Measurements from ENCODE around the gene SMG7.

Gene SMG7

GRCh38 chr1:183553331-183553730 lies 81.0 kb downstream of the SMG7 start:
- TF ChIP-seq CTCF (conservative IDR thresholded peaks at IDR 0.05; ENCODE audit: low read depth, low read length), result no peak
- H3K4me3 ChIP-seq (ENCODE audit: low read length), result no peak overlapping the region
- no peak for DNase-seq (ENCODE audit: low read depth)

- no peak for TF ChIP-seq CTCF (conservative IDR thresholded peaks at IDR 0.05; ENCODE audit: low read depth, low read length)
- no peak overlapping the region for H3K4me3 ChIP-seq (ENCODE audit: low read length)
- DNase-seq (ENCODE audit: low read depth), result no peak
Observed at GRCh38 chr1:183553764-183554163, 81.5 kb downstream of the SMG7 start.

GRCh38 chr1:183554577-183554976 lies 82.3 kb downstream of the SMG7 start:
- no peak for TF ChIP-seq CTCF (conservative IDR thresholded peaks at IDR 0.05; ENCODE audit: low read depth, low read length)
- H3K4me3 ChIP-seq (ENCODE audit: low read length), result no peak overlapping the region
- no peak for DNase-seq (ENCODE audit: low read depth)

- no peak for DNase-seq (ENCODE audit: low read depth)
- H3K4me3 ChIP-seq (ENCODE audit: low read length), result no peak overlapping the region
- no peak for TF ChIP-seq CTCF (conservative IDR thresholded peaks at IDR 0.05; ENCODE audit: low read depth, low read length)
Observed at GRCh38 chr1:183559061-183559460, 86.8 kb downstream of the SMG7 start.

GRCh38 chr1:183562701-183563100 lies 90.4 kb downstream of the SMG7 start:
- DNase-seq (ENCODE audit: low read depth), result no peak
- TF ChIP-seq CTCF (conservative IDR thresholded peaks at IDR 0.05; ENCODE audit: low read depth, low read length), result no peak
- no peak overlapping the region for H3K4me3 ChIP-seq (ENCODE audit: low read length)

- DNase-seq (ENCODE audit: low read depth), result no peak
- no peak overlapping the region for H3K4me3 ChIP-seq (ENCODE audit: low read length)
- no peak for TF ChIP-seq CTCF (conservative IDR thresholded peaks at IDR 0.05; ENCODE audit: low read depth, low read length)
Observed at GRCh38 chr1:183565261-183565660, 93.0 kb downstream of the SMG7 start.

GRCh38 chr1:183566026-183566425 lies 93.7 kb downstream of the SMG7 start:
- no peak overlapping the region for H3K4me3 ChIP-seq (ENCODE audit: low read length)
- DNase-seq (ENCODE audit: low read depth), result no peak
- no peak for TF ChIP-seq CTCF (conservative IDR thresholded peaks at IDR 0.05; ENCODE audit: low read depth, low read length)
